ENCODE data around the gene JAK3.

- TF ChIP-seq CTCF (IDR thresholded peaks at IDR 0.05) (no peak), POLR2A (IDR thresholded peaks at IDR 0.05) (no peak), POLR2AphosphoS5 (IDR thresholded peaks at IDR 0.05) (no peak)
Observed at GRCh38 chr19:17840019-17840418, 7.8 kb downstream of the JAK3 start.
